Measurements from ENCODE around the gene CYGB.

The CYGB gene

GRCh38 chr17:76532072-76532651, 5.3 kb downstream of the CYGB start:
- no peak overlapping the region for H3K4me3 ChIP-seq (ENCODE audit: insufficient read depth, low read length, poor library complexity, severe bottlenecking)
- no peak overlapping the region for H3K27ac ChIP-seq (ENCODE audit: low read depth, low read length)
- no peak for TF ChIP-seq EZH2phosphoT487 (conservative IDR thresholded peaks at IDR 0.05; ENCODE audit: low read length)
- no peak for TF ChIP-seq CTCF (IDR thresholded peaks at IDR 0.05; ENCODE audit: insufficient read depth, low read length, poor library complexity, severe bottlenecking)
- H3K9me2 ChIP-seq (replicated peaks; ENCODE audit: insufficient read depth, low read length) = no peaks in the 10 kb centered on the region
- no peaks in the 10 kb centered on the region for H4K20me1 ChIP-seq (ENCODE audit: low read depth, low read length)
- H3K9ac ChIP-seq (ENCODE audit: low read length) = no peak overlapping the region
- H3K9me3 ChIP-seq (ENCODE audit: insufficient read depth, low read length) = no peaks in the 10 kb centered on the region
- no peaks in the 10 kb centered on the region for H3K79me2 ChIP-seq (ENCODE audit: insufficient read depth, low read length)
- no peaks in the 10 kb centered on the region for H3F3A ChIP-seq (ENCODE audit: insufficient read depth)
- no peak overlapping the region for H2AFZ ChIP-seq (ENCODE audit: low read depth, low read length, severe bottlenecking)
- H3K4me2 ChIP-seq (ENCODE audit: low read depth, low read length, poor library complexity, severe bottlenecking) = no peak overlapping the region
- H3K36me3 ChIP-seq (ENCODE audit: low read length) = no peaks in the 10 kb centered on the region
- H3K27me3 ChIP-seq (ENCODE audit: low read length) = no peaks in the 10 kb centered on the region

- no peaks in the 10 kb centered on the region for H3F3A ChIP-seq (ENCODE audit: insufficient read depth)
- H3K4me3 ChIP-seq (ENCODE audit: insufficient read depth, low read length, poor library complexity, severe bottlenecking) = no peak overlapping the region
- H3K9me2 ChIP-seq (replicated peaks; ENCODE audit: insufficient read depth, low read length) = no peaks in the 10 kb centered on the region
- no peaks in the 10 kb centered on the region for H4K20me1 ChIP-seq (ENCODE audit: low read depth, low read length)
- H3K9me3 ChIP-seq (ENCODE audit: insufficient read depth, low read length) = no peaks in the 10 kb centered on the region
- no peak overlapping the region for H3K27ac ChIP-seq (ENCODE audit: low read depth, low read length)
- H3K27me3 ChIP-seq (ENCODE audit: low read length) = no peaks in the 10 kb centered on the region
- no peaks in the 10 kb centered on the region for H3K36me3 ChIP-seq (ENCODE audit: low read length)
- H3K4me2 ChIP-seq (ENCODE audit: low read depth, low read length, poor library complexity, severe bottlenecking) = no peak overlapping the region
- no peaks in the 10 kb centered on the region for H3K79me2 ChIP-seq (ENCODE audit: insufficient read depth, low read length)
- H3K9ac ChIP-seq (ENCODE audit: low read length) = no peak overlapping the region
- TF ChIP-seq CTCF (IDR thresholded peaks at IDR 0.05; ENCODE audit: insufficient read depth, low read length, poor library complexity, severe bottlenecking) = no peak
- no peak for TF ChIP-seq EZH2phosphoT487 (conservative IDR thresholded peaks at IDR 0.05; ENCODE audit: low read length)
- no peak overlapping the region for H2AFZ ChIP-seq (ENCODE audit: low read depth, low read length, severe bottlenecking)
Observed at GRCh38 chr17:76531486-76532038, 5.9 kb downstream of the CYGB start.

GRCh38 chr17:76530811-76531485, 6.6 kb downstream of the CYGB start:
- H3K79me2 ChIP-seq (ENCODE audit: insufficient read depth, low read length) = no peaks in the 10 kb centered on the region
- no peak overlapping the region for H3K9ac ChIP-seq (ENCODE audit: low read length)
- TF ChIP-seq EZH2phosphoT487 (conservative IDR thresholded peaks at IDR 0.05; ENCODE audit: low read length) (no peak), CTCF (IDR thresholded peaks at IDR 0.05; ENCODE audit: insufficient read depth, low read length, poor library complexity, severe bottlenecking) (no peak)
- H2AFZ ChIP-seq (ENCODE audit: low read depth, low read length, severe bottlenecking) = no peak overlapping the region
- H3K4me2 ChIP-seq (ENCODE audit: low read depth, low read length, poor library complexity, severe bottlenecking) = no peak overlapping the region
- H3F3A ChIP-seq (ENCODE audit: insufficient read depth) = no peaks in the 10 kb centered on the region
- no peaks in the 10 kb centered on the region for H3K36me3 ChIP-seq (ENCODE audit: low read length)
- H3K27ac ChIP-seq (ENCODE audit: low read depth, low read length) = no peak overlapping the region
- H3K27me3 ChIP-seq (ENCODE audit: low read length) = no peaks in the 10 kb centered on the region
- no peaks in the 10 kb centered on the region for H4K20me1 ChIP-seq (ENCODE audit: low read depth, low read length)
- no peak overlapping the region for H3K4me3 ChIP-seq (ENCODE audit: insufficient read depth, low read length, poor library complexity, severe bottlenecking)
- no peaks in the 10 kb centered on the region for H3K9me3 ChIP-seq (ENCODE audit: insufficient read depth, low read length)
- H3K9me2 ChIP-seq (replicated peaks; ENCODE audit: insufficient read depth, low read length) = no peaks in the 10 kb centered on the region
